GM12801 (cell line): ENCODE measurements around the gene INPP5A.

Experiments
- CTCF ChIP-seq: IDR thresholded peaks from one replicate; pipeline ENCODE4 v1.5.1; 2011; ENCODE audit warnings: control low read depth; ENCODE audit not compliant: insufficient read length; ENCODE audit errors: extremely low read depth

INPP5A gene

DNA sequence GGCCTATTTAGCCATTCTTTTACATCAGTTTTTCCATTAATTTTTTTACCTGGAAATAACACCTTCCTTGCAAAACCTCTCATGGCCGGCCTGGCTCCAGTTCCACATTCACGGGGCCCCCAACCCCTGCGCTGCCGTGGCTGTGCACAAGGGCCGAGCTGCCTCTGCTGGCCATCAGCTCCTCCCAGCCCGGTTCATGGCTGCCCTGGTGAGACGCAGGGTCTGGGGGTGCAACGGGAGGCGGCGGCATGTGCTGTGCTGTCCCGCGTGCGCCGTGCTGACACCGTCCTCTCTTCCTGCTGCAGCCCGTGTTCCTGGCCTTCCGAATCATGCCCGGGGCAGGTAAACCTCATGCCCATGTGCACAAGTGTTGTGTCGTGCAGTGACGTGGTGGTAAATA lies 244.0 kb downstream of the INPP5A start:
- TF ChIP-seq CTCF = no peak

GRCh38 chr10:132783165-132783939 lies 245.8 kb downstream of the INPP5A start:
- TF ChIP-seq CTCF = no peak

- no peak for TF ChIP-seq CTCF
Observed at GRCh38 chr10:132783940-132784865, 246.6 kb downstream of the INPP5A start.

DNA sequence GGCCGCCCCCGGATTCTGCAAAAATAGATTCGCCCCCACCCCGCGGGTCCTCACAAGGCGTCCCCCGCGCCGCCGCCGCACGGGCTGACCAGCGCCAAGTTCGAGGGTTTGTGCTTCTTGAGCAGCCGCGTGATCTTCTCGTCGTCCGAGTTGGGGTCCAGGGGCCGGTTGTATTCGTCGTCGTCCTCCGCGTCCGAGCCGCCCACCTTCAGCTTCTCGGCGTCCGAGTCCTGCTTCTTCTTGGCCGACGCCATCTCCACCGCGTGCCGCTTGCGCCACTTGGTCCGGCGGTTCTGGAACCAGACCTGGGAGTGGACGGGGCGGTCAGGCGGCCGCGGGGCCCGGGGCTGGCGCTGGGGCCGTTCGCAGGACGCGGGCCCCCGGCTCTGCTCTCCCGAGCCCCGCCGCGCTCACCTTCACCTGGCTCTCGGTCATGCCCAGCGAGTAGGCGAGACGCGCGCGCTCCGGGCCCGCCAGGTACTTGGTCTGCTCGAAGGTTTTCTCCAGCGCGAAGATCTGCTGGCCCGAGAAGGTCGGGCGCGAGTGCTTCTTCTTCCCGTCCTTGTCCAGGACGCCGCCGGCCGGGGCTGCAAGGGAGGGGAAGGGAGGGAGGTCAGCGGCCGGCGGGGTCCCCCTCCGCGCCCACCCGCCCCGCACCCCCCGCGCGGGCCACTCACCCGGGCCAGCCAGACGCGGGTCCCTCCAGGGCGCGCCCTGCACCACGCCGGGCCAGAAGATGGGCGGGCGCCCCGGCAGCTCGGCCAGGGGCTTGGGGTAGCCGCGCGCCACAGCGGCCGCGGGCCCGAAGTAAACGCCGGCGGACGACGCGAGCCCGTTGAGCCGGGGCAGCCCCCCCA lies 247.5 kb downstream of the INPP5A start:
- TF ChIP-seq CTCF = no peak

GRCh38 chr10:132785723-132786475 lies 248.3 kb downstream of the INPP5A start, which contains the start of gene NKX6-2:
NKX6-2 (minus strand) TSS chr10:132786147; CDS start chr10:132785948, 199 bp downstream.
- TF ChIP-seq CTCF = no peak

GRCh38 chr10:132786476-132786883 lies 248.9 kb downstream of the INPP5A start:
- TF ChIP-seq CTCF = no peak
